H9 (cell line): Measurements from ENCODE around the gene NUDCD2. TPM values are rescaled to one million over a fixed set of nuclear protein-coding genes. Genes with fewer than 3 reads are reported as not detected.

Experiments
- DNase-seq: peaks from one replicate; pipeline ENCODE4 v3.0.0-alpha.2; 2017
- H2AFZ ChIP-seq: one replicate; pipeline ENCODE4 v1.6.1; 2013; ENCODE audit warnings: mild to moderate bottlenecking, low read length, control low read depth, moderate library complexity
- H2AK5ac ChIP-seq: 2 replicates; pipeline ENCODE4 v1.6.1; 2013; ENCODE audit warnings: low read length, control low read depth, mixed read lengths; ENCODE audit not compliant: insufficient read length
- H2BK120ac ChIP-seq: one replicate; pipeline ENCODE4 v1.6.1; 2013; ENCODE audit warnings: low read depth, mild to moderate bottlenecking, low read length, control low read depth, inconsistent platforms; ENCODE audit not compliant: poor library complexity, severe bottlenecking
- H2BK12ac ChIP-seq: 2 replicates; pipeline ENCODE4 v1.6.1; 2013; ENCODE audit warnings: low read length, control low read depth, mixed read lengths, low read depth; ENCODE audit not compliant: insufficient read length
- H2BK15ac ChIP-seq: 2 replicates; pipeline ENCODE4 v1.6.1; 2013; ENCODE audit warnings: low read depth, low read length, control low read depth
- H2BK20ac ChIP-seq: one replicate; pipeline ENCODE4 v1.6.1; 2013; ENCODE audit warnings: low read depth, mild to moderate bottlenecking, low read length, control low read depth, inconsistent platforms; ENCODE audit not compliant: poor library complexity, severe bottlenecking
- H2BK5ac ChIP-seq: 2 replicates; pipeline ENCODE4 v1.6.1; 2013; ENCODE audit warnings: low read length, control low read depth, mixed read lengths; ENCODE audit not compliant: insufficient read length
- H3K14ac ChIP-seq: 2 replicates; pipeline ENCODE4 v1.6.1; 2013; ENCODE audit warnings: low read length, control low read depth; ENCODE audit not compliant: insufficient read depth
- H3K18ac ChIP-seq: 2 replicates; pipeline ENCODE4 v1.6.1; 2013; ENCODE audit warnings: low read depth, mild to moderate bottlenecking, mixed read lengths, low read length, control low read depth; ENCODE audit not compliant: insufficient read length
- H3K23ac ChIP-seq: 2 replicates; pipeline ENCODE4 v1.6.1; 2013; ENCODE audit warnings: low read length, control low read depth, mixed read lengths, low read depth; ENCODE audit not compliant: insufficient read length
- H3K23me2 ChIP-seq: 2 replicates; pipeline ENCODE4 v1.6.1; 2013; ENCODE audit warnings: low read depth, mild to moderate bottlenecking, mixed read lengths, low read length, control low read depth; ENCODE audit not compliant: insufficient read length, poor library complexity, severe bottlenecking
- H3K27ac ChIP-seq: 2 replicates; pipeline ENCODE4 v1.5.1; 2013; ENCODE audit warnings: low read length, control low read depth, mixed read lengths, low read depth; ENCODE audit not compliant: insufficient read length
- H3K27me3 ChIP-seq: 2 replicates; pipeline ENCODE4 v1.6.1; 2013; ENCODE audit warnings: low read length, control low read depth, inconsistent platforms; ENCODE audit not compliant: insufficient read depth
- H3K4ac ChIP-seq: 2 replicates; pipeline ENCODE4 v1.6.1; 2013; ENCODE audit warnings: low read depth, mild to moderate bottlenecking, control low read depth, inconsistent platforms, low read length, moderate library complexity
- H3K4me1 ChIP-seq: 2 replicates; pipeline ENCODE4 v1.6.1; 2013; ENCODE audit warnings: low read length, control low read depth, inconsistent platforms; ENCODE audit not compliant: insufficient read depth
- H3K4me2 ChIP-seq: 2 replicates; pipeline ENCODE4 v1.6.1; 2013; ENCODE audit warnings: low read length, control low read depth, mixed read lengths; ENCODE audit not compliant: insufficient read length, insufficient read depth
- H3K56ac ChIP-seq: 2 replicates; pipeline ENCODE4 v1.6.1; 2013; ENCODE audit warnings: low read depth, mild to moderate bottlenecking, mixed read lengths, low read length, control low read depth; ENCODE audit not compliant: insufficient read length
- H3K79me1 ChIP-seq: 2 replicates; pipeline ENCODE4 v1.6.1; 2013; ENCODE audit warnings: low read depth, mild to moderate bottlenecking, moderate library complexity, low read length, control low read depth, inconsistent platforms; ENCODE audit not compliant: insufficient read depth, poor library complexity, severe bottlenecking
- H3K79me2 ChIP-seq: 2 replicates; pipeline ENCODE4 v1.6.1; 2013; ENCODE audit warnings: low read length, control low read depth, inconsistent platforms; ENCODE audit not compliant: insufficient read depth
- H3K9ac ChIP-seq: 2 replicates; pipeline ENCODE4 v1.6.1; 2013; ENCODE audit warnings: low read length, control low read depth, mixed read lengths; ENCODE audit not compliant: insufficient read length; ENCODE audit errors: extremely low read depth
- H3K9me3 ChIP-seq: one replicate; pipeline ENCODE4 v1.6.1; 2013; ENCODE audit warnings: low read depth, low read length, inconsistent platforms; ENCODE audit not compliant: control insufficient read depth
- H3T11ph ChIP-seq: one replicate; pipeline ENCODE4 v1.6.1; 2013; ENCODE audit warnings: mild to moderate bottlenecking, low read length, control low read depth, inconsistent platforms
- H4K20me1 ChIP-seq: one replicate; pipeline ENCODE4 v1.6.1; 2013; ENCODE audit not compliant: control insufficient read depth, insufficient read length, insufficient read depth
- H4K5ac ChIP-seq: 2 replicates; pipeline ENCODE4 v1.6.1; 2013; ENCODE audit warnings: low read depth, mild to moderate bottlenecking, mixed read lengths, low read length, control low read depth; ENCODE audit not compliant: insufficient read length
- H4K8ac ChIP-seq: replicated peaks from 2 replicates; pipeline ENCODE4 v1.6.1; 2013; ENCODE audit warnings: low read length, control low read depth, mixed read lengths, low read depth; ENCODE audit not compliant: insufficient read length
- H4K91ac ChIP-seq: 2 replicates; pipeline ENCODE4 v1.6.1; 2013; ENCODE audit warnings: low read depth, mild to moderate bottlenecking, moderate library complexity, mixed read lengths, low read length, control low read depth; ENCODE audit not compliant: insufficient read length
- H3K27ac Mint-ChIP-seq, 3 experiments: 2 replicates in 2 of 3; 3 replicates in 1 of 3; pipeline ENCODE4 v1.8.0; 2020 to 2021; ENCODE audit warnings: mixed read lengths in 3 of 3, mild to moderate bottlenecking in 1 of 3, moderate library complexity in 1 of 3
- H3K27me3 Mint-ChIP-seq: 2 replicates; pipeline ENCODE4 v1.8.0; 2021; ENCODE audit warnings: low read depth, mild to moderate bottlenecking, moderate library complexity, mixed read lengths
- H3K36me3 Mint-ChIP-seq, 3 experiments: 2 replicates in 2 of 3; 3 replicates in 1 of 3; pipeline ENCODE4 v1.8.0; 2020 to 2021; ENCODE audit warnings: low read depth in 3 of 3, mixed read lengths in 3 of 3; ENCODE audit not compliant: insufficient read depth in 1 of 3
- H3K4me1 Mint-ChIP-seq, 2 experiments: 2 replicates each; pipeline ENCODE4 v1.8.0; 2020; ENCODE audit warnings: mixed read lengths in 2 of 2
- H3K4me3 Mint-ChIP-seq, 2 experiments: 2 replicates in 1 of 2; 3 replicates in 1 of 2; pipeline ENCODE4 v1.8.0; 2020 to 2021; ENCODE audit warnings: mild to moderate bottlenecking in 2 of 2, mixed read lengths in 2 of 2, moderate library complexity in 1 of 2
- H3K9me3 Mint-ChIP-seq, 2 experiments: 2 replicates in 1 of 2; 3 replicates in 1 of 2; pipeline ENCODE4 v1.8.0; 2020; ENCODE audit warnings: mild to moderate bottlenecking in 2 of 2, mixed read lengths in 2 of 2, moderate library complexity in 1 of 2
- CTCF ChIP-seq: fragments of 200-600 bp; sonication (generic); conservative IDR thresholded peaks from 3 replicates; pipeline ENCODE4 v1.8.0; 2021; ENCODE audit warnings: antibody characterized with exemption, mild to moderate bottlenecking
- WGBS: extraction: QIAGEN DNeasy Blood & Tissue Kit; methylation state at CpG from one replicate; pipeline ENCODE4 v1.1.7; 2013; ENCODE audit warnings: missing lambda C conversion rate, low lambda C conversion rate, mixed read lengths; ENCODE audit not compliant: insufficient read length; ENCODE audit errors: extremely low coverage; 5-methylcytosine and 5-hydroxymethylcytosine counted together
- total RNA-seq: library from RNA; stranded (reverse); gene quantifications from 2 replicates; pipeline ENCODE4 v1.2.1, GENCODE V29; 2021

The NUDCD2 gene
- total RNA-seq, 1 experiment from 2014 or later: 42.2 TPM

GRCh38 chr5:163456840-163457239 is 3.1 kb downstream of the NUDCD2 start:
- no peak overlapping the region for H3K18ac ChIP-seq
- no peak overlapping the region for H2BK5ac ChIP-seq
- no peak overlapping the region for H2BK20ac ChIP-seq
- no peak overlapping the region for H4K8ac ChIP-seq
- H3K23me2 ChIP-seq: peaks cover 4% of the 10 kb centered on the region
- H3K4me2 ChIP-seq: no peak overlapping the region
- no peak for DNase-seq
- no peak for TF ChIP-seq CTCF
- no peaks in the 10 kb centered on the region; the same call in 1 of the 2 replicates for H3K79me2 ChIP-seq
- peaks cover 3% of the 10 kb centered on the region; the same call in 1 of the 2 replicates for H3K27me3 Mint-ChIP-seq
- no peak overlapping the region for H3K4ac ChIP-seq
- H3K36me3 Mint-ChIP-seq: peaks cover 16 to 38% (median 36%) of the 10 kb centered on the region in 3 experiments; a peak in 6 of 7 replicates
- no peaks in the 10 kb centered on the region for H3K4me1 ChIP-seq
- no peaks in the 10 kb centered on the region for H4K20me1 ChIP-seq
- no peak overlapping the region for H2AK5ac ChIP-seq
- WGBS: no CpG with 5 or more reads among the region's 7 CpGs
- H3K9me3 Mint-ChIP-seq: no peaks in the 10 kb centered on the region
- no peak overlapping the region for H2AFZ ChIP-seq
- no peak overlapping the region for H2BK12ac ChIP-seq
- H3K9me3 ChIP-seq: no peaks in the 10 kb centered on the region
- H2BK15ac ChIP-seq: no peak overlapping the region
- no peak overlapping the region for H3K27ac ChIP-seq
- H4K91ac ChIP-seq: no peak overlapping the region
- no peaks in the 10 kb centered on the region; the same call in 1 of the 2 replicates for H3K27me3 ChIP-seq
- no peak overlapping the region for H3K14ac ChIP-seq
- H3K27ac Mint-ChIP-seq: no peak overlapping the region; a peak in 2 of 7 replicates
- H3K23ac ChIP-seq: no peak overlapping the region
- H3K56ac ChIP-seq: no peak overlapping the region
- no peak overlapping the region for H4K5ac ChIP-seq
- no peak overlapping the region for H3K9ac ChIP-seq
- no peak overlapping the region for H2BK120ac ChIP-seq
- peaks cover 8 to 20% of the 10 kb centered on the region in 2 experiments for H3K4me1 Mint-ChIP-seq
- H3K79me1 ChIP-seq: no peaks in the 10 kb centered on the region
- no peak overlapping the region for H3T11ph ChIP-seq
- H3K4me3 Mint-ChIP-seq: 0 out of 5 replicates have a peak overlapping the region, but pooled peaks of 1 of the 2 experiments have one; percentile 20
